Activated CD8-positive, alpha-beta memory T cell treated with anti-CD3 and anti-CD28 coated beads, Interleukin-2, amount 50 U/mL, for 24 hours (primary cell): ENCODE data around the gene OXCT1.
"Not testable (repeated sequence)": the region's sequence is repeated elsewhere in the genome, so short reads cannot be mapped to it uniquely, and the experiment has no call there.

Source experiments
- DNase-seq: peaks from one replicate; pipeline ENCODE4 v3.0.0-alpha.2; 2020; ENCODE audit errors: extremely low read depth

OXCT1 gene

GRCh38 chr5:41827792-41828191, 42.4 kb downstream of the OXCT1 start:
- no peak for DNase-seq

DNA sequence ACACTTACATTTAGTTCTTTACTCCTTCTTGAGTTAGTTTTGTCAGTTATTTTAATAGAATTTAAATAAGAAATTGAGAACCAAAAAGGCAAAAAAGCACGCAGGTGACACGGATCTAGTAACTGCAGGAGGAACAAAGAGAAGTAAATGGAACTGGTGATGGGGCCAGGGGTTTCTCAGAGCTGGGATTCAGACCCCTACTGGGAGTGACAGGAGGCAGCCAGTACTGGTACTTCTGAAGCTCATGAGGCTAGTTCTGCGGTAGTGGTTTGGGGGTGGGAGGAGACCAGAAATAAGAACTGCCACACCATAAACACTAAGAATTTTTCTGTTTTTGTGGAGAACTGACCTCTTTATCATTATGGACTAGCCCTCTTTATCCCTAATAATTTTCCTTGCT, 48.2 kb downstream of the OXCT1 start:
- no peak for DNase-seq

DNA sequence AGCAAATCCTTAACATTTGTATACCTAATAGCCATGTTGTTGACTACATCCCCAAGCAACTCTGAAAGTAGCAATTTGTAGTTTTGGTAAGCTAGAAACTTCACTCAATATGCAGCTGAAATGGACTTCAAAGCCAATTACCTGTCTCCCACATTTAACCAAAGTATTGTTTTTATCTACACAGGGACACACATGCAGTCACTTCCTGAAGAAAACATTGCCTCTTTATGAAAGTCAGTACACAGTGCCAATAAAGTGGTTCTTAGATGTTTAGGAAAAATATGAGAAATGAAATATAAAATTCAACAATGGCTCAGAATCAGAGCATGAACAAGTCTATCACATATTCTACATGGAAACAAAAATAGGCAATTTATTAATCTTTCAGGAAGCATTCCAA, 49.2 kb downstream of the OXCT1 start:
- no peak for DNase-seq

- no peak for DNase-seq
Measured at GRCh38 chr5:41820150-41820549, 50.1 kb downstream of the OXCT1 start.

- DNase-seq, result no peak
Measured at GRCh38 chr5:41817625-41818301, 52.5 kb downstream of the OXCT1 start.

DNA sequence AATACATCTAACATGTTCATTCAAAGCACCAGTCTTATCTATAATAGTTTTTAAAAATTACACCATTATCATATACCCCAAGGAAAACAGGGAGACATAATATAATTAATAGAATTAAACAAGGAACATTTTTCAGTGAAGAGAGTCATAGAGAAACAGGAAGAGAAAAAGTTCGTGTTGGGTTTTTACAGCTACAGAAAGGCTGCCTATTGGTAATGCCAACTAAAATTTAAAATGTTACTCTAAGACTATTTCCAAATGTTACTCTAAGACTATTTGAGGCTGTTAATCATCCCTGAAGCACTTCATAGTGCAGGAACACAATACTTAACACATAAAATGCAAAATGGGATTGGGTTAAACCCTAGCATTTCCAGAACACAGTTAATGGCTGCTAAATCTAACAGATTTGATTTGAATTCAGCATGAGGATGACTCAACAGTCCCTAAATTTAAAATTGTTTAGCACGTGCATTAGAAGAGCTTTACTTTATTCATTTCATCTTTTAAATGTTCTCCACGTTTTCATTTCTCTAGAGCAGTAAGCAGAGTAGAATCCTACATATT, 54.5 kb downstream of the OXCT1 start:
- no peak for DNase-seq

DNA sequence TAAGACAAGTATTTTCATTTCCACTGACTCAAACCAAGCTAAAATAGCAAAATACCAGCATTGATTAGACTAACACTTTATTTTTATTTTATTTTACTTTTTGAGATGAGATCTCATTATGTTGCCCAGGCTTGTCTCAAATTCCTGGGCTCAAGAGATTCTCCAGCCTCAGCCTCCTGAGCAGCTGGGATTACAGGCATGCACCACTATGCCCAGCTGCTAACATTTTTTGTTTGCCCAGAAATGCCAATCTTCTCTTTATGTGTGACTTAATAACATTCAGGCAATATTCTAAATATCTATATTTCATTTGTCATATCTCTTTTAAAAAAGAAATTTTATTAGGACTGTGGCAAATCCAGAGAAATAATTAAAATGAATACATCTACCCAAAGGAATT, 55.0 kb downstream of the OXCT1 start:
- no peak for DNase-seq

DNA sequence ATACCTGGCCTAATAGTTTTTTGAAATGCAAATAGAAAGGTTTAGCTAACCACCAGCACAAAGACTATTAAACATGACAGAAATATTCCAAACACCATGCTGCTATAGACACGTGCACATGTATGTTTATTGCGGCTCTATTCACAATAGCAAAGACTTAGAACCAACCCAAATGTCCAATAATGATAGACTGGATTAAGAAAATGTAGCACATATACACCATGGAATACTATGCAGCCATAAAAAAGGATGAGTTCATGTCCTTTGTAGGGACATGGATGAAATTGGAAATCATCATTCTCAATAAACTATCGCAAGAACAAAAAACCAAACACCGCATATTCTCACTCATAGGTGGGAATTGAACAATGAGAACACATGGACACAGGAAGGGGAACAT, 55.9 kb downstream of the OXCT1 start:
- DNase-seq, result not testable (repeated sequence)

- no peak for DNase-seq
Measured at GRCh38 chr5:41812156-41812555, 58.1 kb downstream of the OXCT1 start.

- DNase-seq, result no peak
Measured at GRCh38 chr5:41809128-41809527, 61.1 kb downstream of the OXCT1 start.

GRCh38 chr5:41808294-41808693, 61.9 kb downstream of the OXCT1 start:
- no peak for DNase-seq

GRCh38 chr5:41797662-41798061, 72.6 kb downstream of the OXCT1 start:
- DNase-seq, result no peak

- DNase-seq, result no peak
Measured at GRCh38 chr5:41796061-41796460, 74.2 kb downstream of the OXCT1 start.

GRCh38 chr5:41795125-41795524, 75.1 kb downstream of the OXCT1 start:
- DNase-seq, result no peak

DNA sequence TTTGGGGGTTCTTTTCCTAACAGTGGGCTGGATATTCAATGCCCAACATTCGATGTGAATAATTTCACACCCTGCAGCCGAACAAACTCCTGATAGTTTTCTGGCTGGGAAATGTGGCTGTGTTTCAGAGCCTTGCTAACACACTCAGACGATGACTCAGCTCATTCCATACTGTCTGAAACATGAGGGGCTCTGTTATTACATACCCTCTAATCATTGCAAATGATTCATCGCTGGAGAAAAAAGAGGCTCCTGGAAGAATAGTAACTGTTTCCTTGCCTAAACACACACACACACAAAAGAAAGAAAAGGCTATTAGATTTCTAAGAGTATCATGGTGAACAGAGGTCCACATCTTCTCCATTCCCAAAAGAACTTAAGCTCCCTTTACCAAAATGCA, 75.8 kb downstream of the OXCT1 start:
- DNase-seq, result no peak

DNA sequence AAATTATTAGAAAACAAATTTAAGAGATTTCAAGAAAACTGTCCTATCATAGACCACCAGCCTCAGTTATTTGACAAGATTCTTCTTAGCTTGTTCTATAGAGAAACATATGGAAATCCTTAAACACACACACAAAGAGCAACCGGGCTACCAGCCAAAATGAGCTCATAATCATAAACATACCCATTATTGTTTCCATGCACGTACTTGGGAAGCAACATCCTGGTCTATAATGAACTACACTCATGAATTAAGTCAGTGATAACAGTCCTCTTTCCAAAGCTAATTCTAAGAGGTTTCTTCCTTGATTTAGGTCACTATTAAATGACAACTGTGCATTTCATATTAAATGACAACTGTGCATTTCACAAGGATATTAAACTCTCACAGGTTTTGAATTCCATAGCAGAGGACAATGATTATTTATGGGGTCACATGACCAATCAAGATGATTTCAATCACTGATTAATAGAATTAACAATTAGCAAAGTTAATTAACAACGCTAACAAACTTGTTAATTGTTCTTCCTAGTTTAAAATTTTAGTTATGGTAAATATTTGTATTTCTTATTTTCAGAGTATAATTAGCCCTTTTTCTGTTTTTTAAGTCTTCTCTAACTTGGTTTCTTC, 77.0 kb downstream of the OXCT1 start:
- DNase-seq, result no peak

- DNase-seq, result no peak
Measured at GRCh38 chr5:41790038-41790776, 80.0 kb downstream of the OXCT1 start.

- no peak for DNase-seq
Measured at GRCh38 chr5:41789434-41789833, 80.8 kb downstream of the OXCT1 start.

GRCh38 chr5:41788941-41789368, 81.3 kb downstream of the OXCT1 start:
- no peak for DNase-seq

DNA sequence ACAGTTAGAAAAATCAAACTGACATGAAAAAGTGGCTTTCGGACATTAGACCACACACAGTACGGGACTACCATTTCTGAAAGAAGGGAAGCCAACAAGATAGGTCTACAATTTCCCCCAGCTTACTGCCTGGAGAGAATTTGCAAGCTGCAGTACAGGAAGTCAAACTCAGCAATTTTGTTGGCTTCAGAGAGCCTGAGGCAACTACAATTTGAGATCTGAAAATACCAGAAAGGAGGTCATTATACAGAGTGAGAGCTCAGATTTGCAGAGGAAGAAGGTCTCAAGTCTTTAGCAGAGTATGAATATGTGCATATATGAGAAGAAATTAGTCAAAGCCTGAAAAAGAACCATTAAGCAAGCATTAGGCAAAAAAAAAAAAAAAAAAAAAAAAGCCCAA, 83.0 kb downstream of the OXCT1 start:
- DNase-seq, result no peak

- DNase-seq, result no peak
Measured at GRCh38 chr5:41785061-41785460, 85.2 kb downstream of the OXCT1 start.

DNA sequence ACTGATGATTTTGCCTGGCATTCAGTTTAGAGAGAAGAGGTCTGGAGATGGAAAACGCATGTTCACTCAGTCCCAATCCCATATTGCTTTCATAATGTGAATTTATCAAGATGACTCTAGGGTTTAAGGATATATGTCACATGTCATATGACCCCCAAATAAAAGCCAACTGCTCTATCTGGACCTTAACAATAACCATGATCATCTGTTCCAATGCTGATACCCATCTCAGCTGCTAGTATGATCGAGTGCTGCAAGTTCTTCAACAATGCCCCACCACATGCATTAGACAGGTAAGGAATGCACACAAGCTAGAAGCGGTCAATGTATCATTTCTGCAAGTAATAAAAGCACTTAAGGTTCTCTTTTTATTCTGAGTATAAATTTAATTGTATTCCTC, 91.8 kb downstream of the OXCT1 start:
- no peak for DNase-seq

GRCh38 chr5:41776435-41776834, 93.8 kb downstream of the OXCT1 start:
- DNase-seq, result no peak
